ENCODE data around the gene KIF26A. TPM values are rescaled to one million over a fixed set of nuclear protein-coding genes. Genes with fewer than 3 reads are reported as not detected.

Gene KIF26A
- total RNA-seq, 2 donors from 2014 or later, result 5.6 to 14.1 TPM

DNA sequence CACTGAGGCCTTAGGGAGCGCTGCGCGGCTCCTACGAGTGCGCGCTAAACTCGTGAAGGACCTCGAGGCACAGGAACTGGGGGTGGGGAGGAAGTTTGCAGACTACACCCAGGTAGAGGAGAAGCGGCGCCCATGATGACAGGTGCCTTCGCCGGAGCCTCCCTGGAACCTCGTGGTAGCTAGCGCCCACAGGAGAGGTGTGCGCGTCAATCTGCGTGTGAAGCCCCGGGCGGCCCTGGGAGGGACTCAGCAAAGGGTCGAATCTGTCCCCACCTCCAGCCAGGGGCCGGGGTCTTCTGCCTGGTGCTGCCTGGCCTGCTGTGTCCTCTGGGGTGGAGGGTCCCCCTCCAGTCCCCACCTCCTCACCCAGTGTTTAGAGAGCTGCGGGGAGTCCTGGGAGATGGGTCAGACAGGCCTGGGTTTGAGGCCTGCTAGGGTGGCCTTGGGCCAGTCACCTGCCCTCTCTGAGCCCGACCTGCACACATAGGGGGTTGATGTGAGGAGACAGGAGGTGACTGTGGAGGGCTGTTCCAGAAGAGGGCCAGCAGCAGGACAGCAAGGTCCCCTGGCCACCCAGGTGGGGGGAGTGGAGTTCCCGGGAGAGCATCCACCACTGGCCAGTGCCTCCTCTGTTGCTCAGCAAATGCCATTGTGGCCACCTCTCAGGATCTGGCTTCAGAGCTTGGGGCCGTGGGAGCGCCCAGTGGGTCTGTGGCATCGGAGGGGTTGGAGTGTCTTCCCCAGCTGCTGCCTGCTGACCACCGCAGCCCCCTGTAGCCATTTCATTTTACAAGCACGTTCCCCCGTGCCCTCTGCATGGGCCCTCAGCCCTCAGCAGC lies 20.2 kb upstream of the KIF26A start:
- DNase-seq (ENCODE audit: low spot score), result no peak
- Histone ChIP-seq H3K4me3 (no peak overlapping the region), H3K4me1 (peaks cover 0 to 20% of the 10 kb centered on the region in 2 donors), H3K27ac (no peak overlapping the region), H3K36me3 (no peaks in the 10 kb centered on the region), H3K27me3 (no peaks in the 10 kb centered on the region), H3K9me3 (peaks cover 0 to 2% of the 10 kb centered on the region in 2 donors)
- TF ChIP-seq, protein P1, sequence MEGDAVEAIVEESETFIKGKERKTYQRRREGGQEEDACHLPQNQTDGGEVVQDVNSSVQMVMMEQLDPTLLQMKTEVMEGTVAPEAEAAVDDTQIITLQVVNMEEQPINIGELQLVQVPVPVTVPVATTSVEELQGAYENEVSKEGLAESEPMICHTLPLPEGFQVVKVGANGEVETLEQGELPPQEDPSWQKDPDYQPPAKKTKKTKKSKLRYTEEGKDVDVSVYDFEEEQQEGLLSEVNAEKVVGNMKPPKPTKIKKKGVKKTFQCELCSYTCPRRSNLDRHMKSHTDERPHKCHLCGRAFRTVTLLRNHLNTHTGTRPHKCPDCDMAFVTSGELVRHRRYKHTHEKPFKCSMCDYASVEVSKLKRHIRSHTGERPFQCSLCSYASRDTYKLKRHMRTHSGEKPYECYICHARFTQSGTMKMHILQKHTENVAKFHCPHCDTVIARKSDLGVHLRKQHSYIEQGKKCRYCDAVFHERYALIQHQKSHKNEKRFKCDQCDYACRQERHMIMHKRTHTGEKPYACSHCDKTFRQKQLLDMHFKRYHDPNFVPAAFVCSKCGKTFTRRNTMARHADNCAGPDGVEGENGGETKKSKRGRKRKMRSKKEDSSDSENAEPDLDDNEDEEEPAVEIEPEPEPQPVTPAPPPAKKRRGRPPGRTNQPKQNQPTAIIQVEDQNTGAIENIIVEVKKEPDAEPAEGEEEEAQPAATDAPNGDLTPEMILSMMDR (IDR thresholded peaks at IDR 0.05), result no peak

DNA sequence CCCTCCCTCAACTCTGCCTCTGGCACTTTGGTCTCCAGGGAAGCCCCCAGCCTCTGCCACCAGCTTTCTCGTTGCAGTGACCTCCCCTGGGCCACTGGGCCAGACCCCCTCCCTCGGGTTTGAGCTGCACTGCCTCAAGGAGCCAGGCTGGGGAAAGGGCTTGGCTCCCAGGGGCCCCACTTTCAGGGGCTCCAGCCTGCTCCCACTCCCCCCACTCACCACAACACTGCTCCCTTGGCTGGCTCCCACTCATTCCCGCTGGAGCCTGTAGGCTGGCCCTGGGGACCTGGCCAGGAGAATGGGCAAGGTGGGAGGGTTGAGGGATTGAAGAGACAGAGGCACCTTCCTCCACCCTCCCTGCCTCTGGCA lies 19.3 kb upstream of the KIF26A start:
- no peak overlapping the region for H3K27ac ChIP-seq
- H3K4me3 ChIP-seq, result no peak overlapping the region
- DNase-seq (ENCODE audit: low spot score), result no peak
- TF ChIP-seq, protein P1 (IDR thresholded peaks at IDR 0.05), result no peak
- no peaks in the 10 kb centered on the region for H3K36me3 ChIP-seq
- no peaks in the 10 kb centered on the region for H3K27me3 ChIP-seq
- peaks cover 0 to 20% of the 10 kb centered on the region in 2 donors for H3K4me1 ChIP-seq
- peaks cover 3 to 11% of the 10 kb centered on the region in 2 donors for H3K9me3 ChIP-seq

DNA sequence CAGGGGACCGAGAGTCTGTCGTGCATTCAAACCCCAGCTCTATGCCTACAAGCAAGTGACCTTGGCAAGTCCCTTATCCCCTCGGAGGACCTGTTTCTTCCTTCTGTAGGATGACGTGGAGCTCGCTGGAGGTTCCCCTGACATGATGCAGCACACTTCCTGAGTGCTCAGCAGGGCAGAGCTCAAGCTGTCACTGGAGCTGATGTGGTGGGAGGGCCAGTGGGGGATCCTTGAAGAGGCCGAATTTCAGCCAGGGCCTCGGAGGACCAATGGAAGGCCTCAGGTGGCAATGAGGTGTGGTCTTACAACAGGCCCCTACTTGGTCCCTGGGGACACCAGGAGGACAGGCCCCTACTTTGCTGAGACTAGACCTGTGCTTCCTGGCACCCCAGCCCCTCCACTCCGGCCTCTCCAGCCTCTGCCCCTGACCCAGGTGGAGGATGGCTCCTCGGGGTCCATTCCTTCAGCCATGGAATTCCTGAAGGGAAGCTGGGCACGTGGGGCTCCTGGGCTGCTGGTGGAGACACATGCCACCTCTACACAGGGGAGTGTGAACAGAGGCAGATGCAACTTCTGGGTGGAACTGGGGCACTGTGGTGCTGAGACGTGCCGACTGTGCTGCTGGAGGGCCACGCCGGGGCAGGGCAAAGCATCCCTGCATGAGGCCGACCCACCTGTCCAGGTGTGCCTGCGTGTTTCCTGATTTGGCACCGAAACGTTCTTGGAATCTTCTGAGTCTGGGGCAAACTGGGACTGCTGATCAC lies 18.7 kb upstream of the KIF26A start:
- H3K4me3 ChIP-seq, result no peak overlapping the region
- H3K9me3 ChIP-seq, result peaks cover 3 to 17% of the 10 kb centered on the region in 2 donors
- no peak overlapping the region for H3K27ac ChIP-seq
- no peak for DNase-seq (ENCODE audit: low spot score)
- TF ChIP-seq, protein P1 (IDR thresholded peaks at IDR 0.05), result no peak
- no peaks in the 10 kb centered on the region for H3K36me3 ChIP-seq
- peaks cover 0 to 20% of the 10 kb centered on the region in 2 donors for H3K4me1 ChIP-seq
- no peaks in the 10 kb centered on the region for H3K27me3 ChIP-seq

DNA sequence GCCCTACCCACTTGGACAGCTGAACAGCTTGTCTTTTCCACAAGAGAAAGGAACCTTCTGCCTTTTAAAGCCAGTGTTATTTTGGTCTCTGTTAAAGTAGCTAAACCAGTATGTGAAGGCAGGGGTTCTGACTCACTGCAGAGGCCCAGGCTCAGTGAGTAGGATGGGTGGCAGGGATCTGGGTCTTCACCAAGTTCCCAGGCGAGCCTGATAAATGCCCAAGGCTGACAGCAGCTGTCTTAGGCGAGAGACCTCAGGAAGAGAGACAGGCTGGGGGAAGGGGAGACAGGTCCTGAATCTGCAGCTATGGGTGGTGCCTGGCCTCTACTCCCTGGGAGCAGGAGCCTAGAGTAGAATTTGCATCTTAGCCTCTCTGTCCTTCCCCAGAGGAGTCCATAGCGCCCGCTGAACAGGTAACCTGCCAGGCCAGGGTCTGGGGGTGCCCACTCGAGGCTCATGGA lies 18.1 kb upstream of the KIF26A start:
- H3K36me3 ChIP-seq, result no peaks in the 10 kb centered on the region
- no peaks in the 10 kb centered on the region for H3K27me3 ChIP-seq
- H3K4me1 ChIP-seq, result peaks cover 0 to 20% of the 10 kb centered on the region in 2 donors
- H3K9me3 ChIP-seq, result peaks cover 3 to 23% of the 10 kb centered on the region in 2 donors
- no peak for DNase-seq (ENCODE audit: low spot score)
- TF ChIP-seq, protein P1 (IDR thresholded peaks at IDR 0.05), result no peak
- H3K27ac ChIP-seq, result no peak overlapping the region
- H3K4me3 ChIP-seq, result no peak overlapping the region

DNA sequence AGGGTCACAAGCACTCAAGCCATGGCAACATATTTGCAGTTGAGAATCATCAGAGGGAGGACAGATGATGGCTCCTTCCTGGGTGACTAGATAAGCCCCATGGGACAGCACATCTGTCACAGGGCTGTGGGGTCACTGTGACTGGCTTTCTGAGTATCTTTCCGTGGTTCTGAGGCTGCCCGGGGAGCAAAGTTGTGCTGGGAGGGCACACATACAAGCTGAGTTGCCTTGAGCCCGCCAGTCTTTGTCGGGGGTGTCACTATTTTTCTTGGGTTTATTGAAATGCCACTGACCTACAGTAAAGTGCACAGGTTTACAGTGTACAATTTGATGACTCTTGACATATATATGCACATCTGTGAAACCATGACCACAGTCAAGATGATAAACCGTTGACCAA lies 17.2 kb upstream of the KIF26A start:
- H3K27me3 ChIP-seq, result no peaks in the 10 kb centered on the region
- no peak overlapping the region for H3K27ac ChIP-seq
- peaks cover 3 to 25% of the 10 kb centered on the region in 2 donors for H3K9me3 ChIP-seq
- TF ChIP-seq, protein P1 (IDR thresholded peaks at IDR 0.05), result no peak
- no peak for DNase-seq (ENCODE audit: low spot score)
- no peak overlapping the region for H3K4me3 ChIP-seq
- H3K4me1 ChIP-seq, result peaks cover 0 to 18% of the 10 kb centered on the region in 2 donors
- H3K36me3 ChIP-seq, result no peaks in the 10 kb centered on the region

All from right atrium auricular region (tissue), 2 donors.